ENCODE measurements around the gene CAMK2D. TPM values are rescaled to one million over a fixed set of nuclear protein-coding genes. Genes with fewer than 3 reads are reported as not detected.

The CAMK2D gene
- total RNA-seq, 1 experiment from 2014 or later: 165 TPM

DNA sequence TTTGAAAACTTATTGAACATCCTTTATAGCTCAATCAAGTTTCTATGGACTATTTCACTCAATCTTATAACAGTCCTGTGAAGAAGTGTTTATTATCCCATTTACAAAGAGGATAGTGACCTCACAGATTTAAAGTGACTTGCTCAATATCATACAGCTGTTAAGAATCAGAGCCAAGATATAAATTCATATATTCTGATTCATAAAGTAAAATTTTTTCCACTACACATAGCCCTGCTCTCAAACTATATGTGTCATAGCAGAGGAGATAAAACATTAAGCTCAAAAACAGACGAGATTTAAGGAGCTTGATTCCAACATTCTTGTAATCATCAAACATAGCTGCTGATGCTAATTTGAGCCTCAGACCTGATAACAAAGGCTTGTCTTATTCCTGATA is 226.8 kb downstream of the CAMK2D start:
- no peaks in the 10 kb centered on the region for H4K20me1 ChIP-seq (ENCODE audit: insufficient read depth, low read depth, low read length)
- H3K27me3 ChIP-seq (ENCODE audit: low read length): no peaks in the 10 kb centered on the region
- H3K27ac ChIP-seq (ENCODE audit: low read length): no peak overlapping the region
- H2AFZ ChIP-seq (ENCODE audit: low read length): no peak overlapping the region
- no peak overlapping the region for H3K9ac ChIP-seq (ENCODE audit: low read length)
- no peaks in the 10 kb centered on the region for H3K9me2 ChIP-seq (replicated peaks; ENCODE audit: insufficient read depth, low read length)
- no peaks in the 10 kb centered on the region for H3K9me3 ChIP-seq (ENCODE audit: low read length)
- no peak overlapping the region for H3K4me3 ChIP-seq (ENCODE audit: low read length)
- no peak overlapping the region for H3K4me2 ChIP-seq (ENCODE audit: low read depth, low read length, poor library complexity, severe bottlenecking)
- H3K36me3 ChIP-seq (ENCODE audit: insufficient read depth, low read length): peaks cover 29% of the 10 kb centered on the region
- peaks cover 8% of the 10 kb centered on the region for H3K4me1 ChIP-seq (ENCODE audit: low read length)
- DNase-seq: no peak
- peaks cover 33% of the 10 kb centered on the region for H3K79me2 ChIP-seq (ENCODE audit: low read length)

DNA sequence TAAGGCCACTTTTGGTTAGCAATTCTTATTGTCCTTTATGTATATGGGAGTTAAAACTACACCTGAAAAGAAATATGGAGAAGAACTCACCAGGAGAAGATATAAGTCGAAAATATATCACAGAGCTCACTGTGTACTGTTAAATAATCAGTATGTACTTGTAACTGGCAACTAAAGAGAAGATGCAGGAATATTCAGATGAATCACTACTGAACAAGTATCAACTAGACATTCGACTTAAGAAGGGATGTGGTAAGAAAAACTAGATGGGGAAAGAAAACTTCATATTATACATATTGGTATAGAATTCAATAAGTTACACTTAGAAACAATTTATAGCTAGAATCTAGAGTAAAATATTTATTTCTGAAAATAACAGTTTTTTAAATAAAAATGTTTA is 230.0 kb downstream of the CAMK2D start:
- DNase-seq: no peak
- H3K27ac ChIP-seq (ENCODE audit: low read length): no peak overlapping the region
- H3K9ac ChIP-seq (ENCODE audit: low read length): no peak overlapping the region
- no peaks in the 10 kb centered on the region for H4K20me1 ChIP-seq (ENCODE audit: insufficient read depth, low read depth, low read length)
- no peaks in the 10 kb centered on the region for H3K4me1 ChIP-seq (ENCODE audit: low read length)
- H3K9me2 ChIP-seq (replicated peaks; ENCODE audit: insufficient read depth, low read length): no peaks in the 10 kb centered on the region
- H3K27me3 ChIP-seq (ENCODE audit: low read length): no peaks in the 10 kb centered on the region
- H3K9me3 ChIP-seq (ENCODE audit: low read length): no peaks in the 10 kb centered on the region
- H3K4me3 ChIP-seq (ENCODE audit: low read length): no peak overlapping the region
- H3K79me2 ChIP-seq (ENCODE audit: low read length): peaks cover 40% of the 10 kb centered on the region
- no peak overlapping the region for H3K4me2 ChIP-seq (ENCODE audit: low read depth, low read length, poor library complexity, severe bottlenecking)
- H3K36me3 ChIP-seq (ENCODE audit: insufficient read depth, low read length): peaks cover 49% of the 10 kb centered on the region
- no peak overlapping the region for H2AFZ ChIP-seq (ENCODE audit: low read length)

DNA sequence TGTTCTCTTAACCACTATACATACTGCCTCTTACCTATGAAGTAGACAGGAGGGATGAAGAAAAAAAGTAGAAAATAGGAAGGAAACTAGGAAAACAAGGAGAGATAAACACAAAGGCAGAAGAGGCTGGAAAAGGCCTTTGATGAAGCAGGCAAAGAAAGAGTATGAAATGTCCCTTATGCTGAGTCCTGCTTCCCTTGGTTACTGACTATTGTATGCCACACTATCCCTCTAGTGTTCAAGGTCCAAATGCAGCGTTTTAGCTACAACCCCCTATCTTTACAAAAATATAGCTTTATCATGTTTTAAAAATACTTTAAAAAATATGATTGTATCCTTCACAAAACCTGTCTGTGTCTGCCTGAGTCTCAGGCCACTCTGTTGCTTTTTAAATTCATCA is 233.1 kb downstream of the CAMK2D start:
- Histone ChIP-seq H3K4me2 (ENCODE audit: low read depth, low read length, poor library complexity, severe bottlenecking) (no peak overlapping the region), H3K27me3 (ENCODE audit: low read length) (no peaks in the 10 kb centered on the region), H3K4me1 (ENCODE audit: low read length) (no peaks in the 10 kb centered on the region), H4K20me1 (ENCODE audit: insufficient read depth, low read depth, low read length) (no peaks in the 10 kb centered on the region), H3K9me2 (replicated peaks; ENCODE audit: insufficient read depth, low read length) (no peaks in the 10 kb centered on the region), H3K27ac (ENCODE audit: low read length) (no peak overlapping the region), H2AFZ (ENCODE audit: low read length) (no peak overlapping the region), H3K36me3 (ENCODE audit: insufficient read depth, low read length) (peaks cover 72% of the 10 kb centered on the region), H3K79me2 (ENCODE audit: low read length) (peaks cover 56% of the 10 kb centered on the region), H3K9ac (ENCODE audit: low read length) (no peak overlapping the region), H3K9me3 (ENCODE audit: low read length) (no peaks in the 10 kb centered on the region), H3K4me3 (ENCODE audit: low read length) (no peak overlapping the region)
- no peak for DNase-seq

DNA sequence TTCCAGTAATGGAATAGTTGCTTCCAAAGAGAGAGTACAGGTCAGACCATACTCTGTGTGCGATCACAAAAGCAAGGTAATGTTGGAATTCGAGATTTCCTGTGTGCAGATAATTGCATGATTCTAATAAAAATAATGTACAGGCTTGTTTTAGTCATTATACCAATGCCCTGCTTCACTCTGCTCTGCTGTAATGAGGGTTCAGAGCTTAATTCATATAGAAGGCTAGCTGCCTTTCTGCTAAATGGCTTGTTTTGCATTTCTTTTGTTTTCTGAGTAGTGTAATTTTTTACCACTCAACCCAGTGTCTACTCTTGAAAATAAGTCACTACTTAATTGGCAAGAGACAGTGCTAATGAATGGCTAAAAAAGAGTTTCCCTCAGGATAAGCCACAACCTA is 236.0 kb downstream of the CAMK2D start:
- H3K4me1 ChIP-seq (ENCODE audit: low read length): no peaks in the 10 kb centered on the region
- H3K4me3 ChIP-seq (ENCODE audit: low read length): no peak overlapping the region
- H3K9ac ChIP-seq (ENCODE audit: low read length): no peak overlapping the region
- no peaks in the 10 kb centered on the region for H3K27me3 ChIP-seq (ENCODE audit: low read length)
- peaks cover 50% of the 10 kb centered on the region for H3K79me2 ChIP-seq (ENCODE audit: low read length)
- H3K27ac ChIP-seq (ENCODE audit: low read length): no peak overlapping the region
- H3K9me2 ChIP-seq (replicated peaks; ENCODE audit: insufficient read depth, low read length): no peaks in the 10 kb centered on the region
- no peak for DNase-seq
- no peaks in the 10 kb centered on the region for H4K20me1 ChIP-seq (ENCODE audit: insufficient read depth, low read depth, low read length)
- H3K36me3 ChIP-seq (ENCODE audit: insufficient read depth, low read length): peaks cover 67% of the 10 kb centered on the region
- no peak overlapping the region for H2AFZ ChIP-seq (ENCODE audit: low read length)
- H3K9me3 ChIP-seq (ENCODE audit: low read length): no peaks in the 10 kb centered on the region
- no peak overlapping the region for H3K4me2 ChIP-seq (ENCODE audit: low read depth, low read length, poor library complexity, severe bottlenecking)

DNA sequence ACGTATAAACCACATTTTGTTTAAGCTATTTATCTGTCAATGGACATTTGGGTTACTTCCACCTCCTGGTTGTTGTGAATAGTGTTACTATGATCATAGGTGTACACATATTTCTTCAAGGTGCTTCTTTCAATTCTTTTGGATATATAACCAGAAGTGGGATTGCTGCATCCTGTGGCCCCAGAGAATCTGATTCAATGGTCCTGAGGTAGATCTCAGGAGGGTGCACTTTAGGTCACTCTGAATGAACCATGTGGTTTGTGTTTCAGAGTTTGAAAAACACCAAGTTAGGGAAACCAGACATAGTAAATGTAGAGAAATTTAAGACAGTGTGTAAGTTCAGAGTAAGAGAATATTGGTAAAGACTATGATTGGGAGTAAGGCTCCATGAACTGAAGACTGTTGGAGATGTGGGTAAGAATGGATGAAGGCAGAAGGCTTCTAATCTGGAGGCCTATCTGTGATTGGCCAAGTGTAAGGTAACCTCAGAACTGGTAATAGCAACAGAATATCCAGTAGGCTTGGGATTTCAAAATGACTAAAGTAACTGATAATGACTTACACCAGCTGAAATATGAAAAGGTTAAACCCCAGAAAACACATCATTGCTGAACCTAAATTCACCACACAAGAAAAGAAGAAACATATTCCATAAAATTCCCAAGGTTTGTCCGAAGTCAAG is 236.9 kb downstream of the CAMK2D start:
- Histone ChIP-seq H3K27ac (ENCODE audit: low read length) (no peak overlapping the region), H3K36me3 (ENCODE audit: insufficient read depth, low read length) (peaks cover 62% of the 10 kb centered on the region), H3K4me2 (ENCODE audit: low read depth, low read length, poor library complexity, severe bottlenecking) (no peak overlapping the region)

DNA sequence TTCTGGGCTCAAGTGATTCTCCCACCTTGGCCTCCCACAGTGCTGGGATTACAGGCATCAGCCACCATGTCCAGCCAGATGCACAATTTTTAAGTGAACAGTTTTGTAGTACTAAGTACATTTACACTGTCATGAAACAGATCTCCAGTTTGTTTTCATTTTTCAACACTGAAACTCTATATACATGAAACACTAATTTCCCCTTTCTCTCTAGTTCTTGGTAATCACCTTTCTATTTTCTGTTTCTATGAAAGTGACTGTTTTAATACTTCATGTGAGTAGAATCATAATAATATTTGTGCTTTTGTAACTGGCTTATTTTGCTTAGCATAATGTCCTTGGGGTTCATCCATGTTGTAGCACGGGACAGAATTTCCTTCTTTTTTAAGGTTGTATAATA is 237.4 kb downstream of the CAMK2D start:
- Histone ChIP-seq H3K4me2 (ENCODE audit: low read depth, low read length, poor library complexity, severe bottlenecking) (no peak overlapping the region), H3K4me1 (ENCODE audit: low read length) (no peaks in the 10 kb centered on the region), H3K4me3 (ENCODE audit: low read length) (no peak overlapping the region), H2AFZ (ENCODE audit: low read length) (no peak overlapping the region), H3K9me2 (replicated peaks; ENCODE audit: insufficient read depth, low read length) (no peaks in the 10 kb centered on the region), H3K9me3 (ENCODE audit: low read length) (no peaks in the 10 kb centered on the region), H4K20me1 (ENCODE audit: insufficient read depth, low read depth, low read length) (no peaks in the 10 kb centered on the region), H3K36me3 (ENCODE audit: insufficient read depth, low read length) (peaks cover 63% of the 10 kb centered on the region), H3K27ac (ENCODE audit: low read length) (no peak overlapping the region), H3K79me2 (ENCODE audit: low read length) (peaks cover 42% of the 10 kb centered on the region), H3K9ac (ENCODE audit: low read length) (no peak overlapping the region), H3K27me3 (ENCODE audit: low read length) (no peaks in the 10 kb centered on the region)
- no peak for DNase-seq

More for the DNA sequence above, 236.9 kb downstream of the CAMK2D start:
- H3K9me2 ChIP-seq (replicated peaks; ENCODE audit: insufficient read depth, low read length): no peaks in the 10 kb centered on the region
- H2AFZ ChIP-seq (ENCODE audit: low read length): no peak overlapping the region
- H3K4me3 ChIP-seq (ENCODE audit: low read length): no peak overlapping the region
- H3K9me3 ChIP-seq (ENCODE audit: low read length): no peaks in the 10 kb centered on the region
- H3K4me1 ChIP-seq (ENCODE audit: low read length): no peaks in the 10 kb centered on the region
- no peak overlapping the region for H3K9ac ChIP-seq (ENCODE audit: low read length)
- no peaks in the 10 kb centered on the region for H3K27me3 ChIP-seq (ENCODE audit: low read length)
- no peaks in the 10 kb centered on the region for H4K20me1 ChIP-seq (ENCODE audit: insufficient read depth, low read depth, low read length)
- DNase-seq: no peak
- H3K79me2 ChIP-seq (ENCODE audit: low read length): peaks cover 46% of the 10 kb centered on the region

DNA sequence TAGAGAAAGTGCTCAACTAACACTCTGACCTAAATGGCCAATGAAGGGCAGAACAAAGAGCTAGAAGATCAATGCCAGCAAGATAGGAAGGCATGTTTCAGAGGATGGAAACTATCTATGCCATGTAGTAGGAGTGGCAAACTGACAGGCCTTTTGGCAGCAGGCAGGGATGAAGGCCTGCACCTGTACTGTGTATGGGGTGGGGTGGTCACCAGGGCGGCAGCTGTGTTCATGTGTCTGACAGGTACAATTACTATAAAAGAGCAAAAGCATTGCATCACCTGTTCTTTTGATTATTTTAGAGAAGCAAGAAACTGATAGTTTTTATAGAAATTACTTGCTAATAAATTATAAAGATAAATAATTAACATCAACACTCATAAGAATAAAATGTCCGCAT is 239.1 kb downstream of the CAMK2D start:
- Histone ChIP-seq H3K9ac (ENCODE audit: low read length) (no peak overlapping the region), H3K79me2 (ENCODE audit: low read length) (peaks cover 33% of the 10 kb centered on the region), H3K27ac (ENCODE audit: low read length) (no peak overlapping the region), H2AFZ (ENCODE audit: low read length) (no peak overlapping the region), H4K20me1 (ENCODE audit: insufficient read depth, low read depth, low read length) (no peaks in the 10 kb centered on the region), H3K27me3 (ENCODE audit: low read length) (no peaks in the 10 kb centered on the region), H3K9me3 (ENCODE audit: low read length) (no peaks in the 10 kb centered on the region), H3K36me3 (ENCODE audit: insufficient read depth, low read length) (peaks cover 63% of the 10 kb centered on the region), H3K4me1 (ENCODE audit: low read length) (no peaks in the 10 kb centered on the region), H3K4me2 (ENCODE audit: low read depth, low read length, poor library complexity, severe bottlenecking) (no peak overlapping the region), H3K9me2 (replicated peaks; ENCODE audit: insufficient read depth, low read length) (no peaks in the 10 kb centered on the region), H3K4me3 (ENCODE audit: low read length) (no peak overlapping the region)
- no peak for DNase-seq

DNA sequence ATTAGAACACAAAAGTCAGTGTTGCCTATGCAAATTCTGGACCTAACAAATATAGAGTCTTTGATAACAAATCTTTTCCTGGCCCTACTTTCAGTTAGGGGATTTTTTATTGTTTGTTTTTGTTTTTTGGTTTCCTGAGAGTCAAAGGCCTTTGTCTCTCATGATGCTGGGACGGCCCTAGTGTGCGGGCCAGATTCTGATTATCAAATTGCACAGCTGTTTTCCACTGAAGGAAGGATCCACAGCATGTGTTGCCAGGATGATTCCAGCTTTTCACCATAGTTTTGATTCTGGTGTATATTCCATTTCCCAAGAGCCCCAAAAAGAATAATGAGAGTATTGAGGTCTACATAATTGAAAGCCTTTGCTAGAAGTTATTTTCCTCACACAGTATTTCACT is 248.2 kb downstream of the CAMK2D start:
- no peaks in the 10 kb centered on the region for H3K9me3 ChIP-seq (ENCODE audit: low read length)
- no peaks in the 10 kb centered on the region for H3K9me2 ChIP-seq (replicated peaks; ENCODE audit: insufficient read depth, low read length)
- H3K4me2 ChIP-seq (ENCODE audit: low read depth, low read length, poor library complexity, severe bottlenecking): no peak overlapping the region
- peaks cover 57% of the 10 kb centered on the region; the same call in 1 of the 2 replicates for H3K36me3 ChIP-seq (ENCODE audit: insufficient read depth, low read length)
- H3K4me1 ChIP-seq (ENCODE audit: low read length): no peaks in the 10 kb centered on the region
- H2AFZ ChIP-seq (ENCODE audit: low read length): no peak overlapping the region
- no peak overlapping the region for H3K9ac ChIP-seq (ENCODE audit: low read length)
- no peak overlapping the region for H3K27ac ChIP-seq (ENCODE audit: low read length)
- DNase-seq: no peak
- H3K79me2 ChIP-seq (ENCODE audit: low read length): peaks cover 10% of the 10 kb centered on the region
- H3K27me3 ChIP-seq (ENCODE audit: low read length): no peaks in the 10 kb centered on the region
- no peaks in the 10 kb centered on the region for H4K20me1 ChIP-seq (ENCODE audit: insufficient read depth, low read depth, low read length)
- no peak overlapping the region for H3K4me3 ChIP-seq (ENCODE audit: low read length)

Measured in Karpas-422 (cell line).